SU-DHL-6 (cell line): ENCODE measurements around the gene LIFR.

Source experiments
- EZH2phosphoT487 ChIP-seq: fragments of 200-600 bp; sonication (generic), shearing (Covaris generic); conservative IDR thresholded peaks from 2 replicates; pipeline ENCODE4 v1.6.1; 2018; ENCODE audit warnings: mild to moderate bottlenecking, antibody characterized with exemption, low read length, moderate library complexity, mixed read lengths
- TF ChIP-seq, protein P1 (sequence below): fragments of 200-600 bp; sonication (generic); IDR thresholded peaks from one replicate; pipeline ENCODE4 v1.5.1; 2017; ENCODE audit warnings: antibody characterized with exemption, mild to moderate bottlenecking, low read length, moderate library complexity; ENCODE audit not compliant: insufficient read depth, poor library complexity, severe bottlenecking

DNA sequence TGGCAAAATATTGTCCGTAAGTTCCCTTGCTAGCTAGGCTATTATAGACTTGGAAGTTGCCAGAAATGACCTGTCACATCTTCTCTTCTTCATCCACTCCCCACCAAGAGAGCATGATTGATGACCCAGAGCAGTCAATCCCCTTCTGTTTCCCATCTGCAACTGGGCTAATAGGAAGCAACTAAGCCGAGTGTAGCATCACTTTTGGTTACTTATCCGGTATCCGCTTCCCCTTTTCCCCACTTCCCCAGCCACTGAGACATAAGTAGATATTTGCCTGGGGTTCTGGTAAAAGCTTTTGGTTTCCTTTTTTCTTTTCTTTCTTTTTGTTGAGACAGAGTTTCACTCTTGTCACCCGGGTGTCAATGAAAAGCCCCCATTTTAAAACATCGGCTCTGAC lies 29.4 kb upstream of the LIFR start:
- TF ChIP-seq, protein P1, sequence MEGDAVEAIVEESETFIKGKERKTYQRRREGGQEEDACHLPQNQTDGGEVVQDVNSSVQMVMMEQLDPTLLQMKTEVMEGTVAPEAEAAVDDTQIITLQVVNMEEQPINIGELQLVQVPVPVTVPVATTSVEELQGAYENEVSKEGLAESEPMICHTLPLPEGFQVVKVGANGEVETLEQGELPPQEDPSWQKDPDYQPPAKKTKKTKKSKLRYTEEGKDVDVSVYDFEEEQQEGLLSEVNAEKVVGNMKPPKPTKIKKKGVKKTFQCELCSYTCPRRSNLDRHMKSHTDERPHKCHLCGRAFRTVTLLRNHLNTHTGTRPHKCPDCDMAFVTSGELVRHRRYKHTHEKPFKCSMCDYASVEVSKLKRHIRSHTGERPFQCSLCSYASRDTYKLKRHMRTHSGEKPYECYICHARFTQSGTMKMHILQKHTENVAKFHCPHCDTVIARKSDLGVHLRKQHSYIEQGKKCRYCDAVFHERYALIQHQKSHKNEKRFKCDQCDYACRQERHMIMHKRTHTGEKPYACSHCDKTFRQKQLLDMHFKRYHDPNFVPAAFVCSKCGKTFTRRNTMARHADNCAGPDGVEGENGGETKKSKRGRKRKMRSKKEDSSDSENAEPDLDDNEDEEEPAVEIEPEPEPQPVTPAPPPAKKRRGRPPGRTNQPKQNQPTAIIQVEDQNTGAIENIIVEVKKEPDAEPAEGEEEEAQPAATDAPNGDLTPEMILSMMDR = no peak
- no peak for TF ChIP-seq EZH2phosphoT487
